HG02938 (cell line): ENCODE results near the gene PPP1R13B.
"Not testable (repeated sequence)": the region's sequence is repeated elsewhere in the genome, so short reads cannot be mapped to it uniquely, and the experiment has no call there.

Experiments used
- ATAC-seq: cut with Tn5 transposase; IDR thresholded peaks from one replicate; pipeline ENCODE4 v1.9.1; 2021; ENCODE audit warnings: mild to moderate bottlenecking, moderate library complexity; ENCODE audit not compliant: unreplicated experiment

The PPP1R13B gene

GRCh38 chr14:103847451-103848174, at the start of gene PPP1R13B:
Gene PPP1R13B, minus strand, starts transcription at chr14:103847575. Its CDS starts 268 bp downstream, at chr14:103847307.
- ATAC-seq, result peak; percentile 84

- no peak for ATAC-seq
Observed at GRCh38 chr14:103896578-103896977, 49.2 kb upstream of the PPP1R13B start.

- no peak for ATAC-seq
Observed at GRCh38 chr14:103894723-103895059, 47.3 kb upstream of the PPP1R13B start.

- ATAC-seq, result no peak
Observed at GRCh38 chr14:103894034-103894722, 46.8 kb upstream of the PPP1R13B start.

- ATAC-seq, result no peak
Observed at GRCh38 chr14:103892247-103892646, 44.9 kb upstream of the PPP1R13B start.

GRCh38 chr14:103891667-103892215, 44.4 kb upstream of the PPP1R13B start:
- no peak for ATAC-seq

GRCh38 chr14:103890821-103891666, 43.7 kb upstream of the PPP1R13B start:
- ATAC-seq, result no peak

- ATAC-seq, result no peak
Observed at GRCh38 chr14:103890052-103890371, 42.6 kb upstream of the PPP1R13B start.

- ATAC-seq, result no peak
Observed at GRCh38 chr14:103889313-103890051, 42.1 kb upstream of the PPP1R13B start.

GRCh38 chr14:103889002-103889312, 41.6 kb upstream of the PPP1R13B start:
- ATAC-seq, result not testable (repeated sequence)

GRCh38 chr14:103887557-103888115, 40.3 kb upstream of the PPP1R13B start:
- no peak for ATAC-seq

- no peak for ATAC-seq
Observed at GRCh38 chr14:103887170-103887501, 39.8 kb upstream of the PPP1R13B start.

- no peak for ATAC-seq
Observed at GRCh38 chr14:103886304-103887169, 39.2 kb upstream of the PPP1R13B start.

- no peak for ATAC-seq
Observed at GRCh38 chr14:103885509-103885932, 38.1 kb upstream of the PPP1R13B start.

GRCh38 chr14:103884854-103885253, 37.5 kb upstream of the PPP1R13B start:
- ATAC-seq, result no peak

GRCh38 chr14:103883263-103883523, 35.8 kb upstream of the PPP1R13B start:
- no peak for ATAC-seq

GRCh38 chr14:103882503-103883262, 35.3 kb upstream of the PPP1R13B start:
- ATAC-seq, result no peak

GRCh38 chr14:103881268-103882201, 34.2 kb upstream of the PPP1R13B start:
- no peak for ATAC-seq
